Activated CD4-positive, alpha-beta T cell treated with anti-CD3 and anti-CD28 coated beads for 36 hours (primary cell): ENCODE measurements around the gene SLC4A8. TPM values are rescaled to one million over a fixed set of nuclear protein-coding genes. Genes with fewer than 3 reads are reported as not detected.

Experiments used
- ATAC-seq: fragments of 200-7000 bp; cut with Tn5 transposase; one replicate; pipeline ENCODE4 v1.10.0; 2021; ENCODE audit warnings: mild to moderate bottlenecking, moderate library complexity
- CTCF ChIA-PET: fragments of 350-600 bp; sonication (Branson Sonifier 250); formaldehyde crosslinking; loops from one replicate; lab custom pipeline; 2021; ENCODE audit warnings: antibody characterized with exemption; lab: Charles Lee
- POLR2A ChIA-PET: fragments of 350-600 bp; sonication (Branson Sonifier 250); formaldehyde crosslinking; loops from one replicate; lab custom pipeline; 2021; ENCODE audit warnings: antibody characterized with exemption, inconsistent platforms; lab: Charles Lee
- DNase-seq: peaks from one replicate; pipeline ENCODE4 v3.0.0-alpha.2; 2020
- H3K27ac Mint-ChIP-seq: one replicate; pipeline ENCODE4 v1.8.0; 2021; ENCODE audit warnings: mixed read lengths
- H3K27me3 Mint-ChIP-seq: one replicate; pipeline ENCODE4 v1.8.0; 2021; ENCODE audit warnings: mixed read lengths
- H3K36me3 Mint-ChIP-seq: one replicate; pipeline ENCODE4 v1.8.0; 2021; ENCODE audit warnings: low read depth, mixed read lengths
- H3K4me1 Mint-ChIP-seq: one replicate; pipeline ENCODE4 v1.8.0; 2021; ENCODE audit warnings: mixed read lengths
- H3K4me3 Mint-ChIP-seq: one replicate; pipeline ENCODE4 v1.8.0; 2021; ENCODE audit warnings: mild to moderate bottlenecking, moderate library complexity, mixed read lengths
- H3K9me3 Mint-ChIP-seq: one replicate; pipeline ENCODE4 v1.8.0; 2021; ENCODE audit warnings: low read depth, mixed read lengths
- intact Hi-C, 2 experiments: fragments of 100-400 bp; cut with DNase I in 1 of 2; cut with micrococcal nuclease in 1 of 2; formaldehyde crosslinking; loops; one replicate each; pipeline versions ENCODE4 v1.14.2 to v1.15.1; 2022 to 2024; cut with DNase I, micrococcal nuclease
- total RNA-seq, 2 experiments: library from RNA; stranded (reverse); gene quantifications; one replicate each; pipeline ENCODE4 v1.2.3, GENCODE V29; 2021

Gene SLC4A8
- total RNA-seq, 2 experiments from 2014 or later: 1.7 to 2.0 TPM

GRCh38 chr12:51395283-51396230 is 29.1 kb upstream of the SLC4A8 start:
- no peaks in the 10 kb centered on the region for H3K36me3 Mint-ChIP-seq
- POLR2A ChIA-PET: interaction anchor here (0.6 to 0.7 kb wide), 2 partner anchors 144 to 314 kb away, joined by 6 to 16 read pairs; no protein-coding TSS in a partner anchor
- H3K27ac Mint-ChIP-seq: peak overlapping the region; percentile 70
- H3K4me3 Mint-ChIP-seq: peak overlapping the region; percentile 42
- no peaks in the 10 kb centered on the region for H3K9me3 Mint-ChIP-seq
- intact Hi-C loops: loop anchor here in 1 of 2 experiments (10.0 kb wide), 2 partner anchors 429 to 579 kb away; no protein-coding TSS in a partner anchor
- DNase-seq: peak; percentile 63
- peak; percentile 59 for ATAC-seq
- CTCF ChIA-PET: interaction anchor here (0.7 to 2.0 kb wide), 6 partner anchors 9 to 614 kb away, joined by 3 to 10 read pairs (median 4); no protein-coding TSS in a partner anchor
- no peaks in the 10 kb centered on the region for H3K27me3 Mint-ChIP-seq
- H3K4me1 Mint-ChIP-seq: peaks cover 48% of the 10 kb centered on the region

DNA sequence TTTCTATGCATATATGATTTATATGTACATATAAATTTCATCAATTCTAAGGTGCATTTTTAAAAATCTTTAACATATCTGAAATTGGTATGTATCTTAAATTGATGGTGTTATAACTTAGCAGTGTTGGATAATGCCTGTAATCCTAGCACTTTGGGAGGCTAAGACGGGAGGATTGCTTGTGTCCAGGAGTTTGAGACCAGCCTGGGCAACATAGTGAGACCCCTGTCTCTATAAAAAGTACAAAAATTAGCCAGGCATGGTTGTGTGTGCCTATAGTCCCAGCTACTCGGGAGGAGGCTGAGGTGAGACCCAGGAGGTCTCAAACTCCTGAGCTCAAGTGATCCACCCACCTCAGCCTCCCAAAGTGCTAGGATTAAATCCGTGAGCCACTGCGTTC is 27.0 kb upstream of the SLC4A8 start:
- Mint-ChIP-seq H3K27ac (no peak overlapping the region), H3K4me1 (peaks cover 35% of the 10 kb centered on the region), H3K36me3 (no peaks in the 10 kb centered on the region), H3K9me3 (no peaks in the 10 kb centered on the region), H3K4me3 (no peak overlapping the region), H3K27me3 (no peaks in the 10 kb centered on the region)
- POLR2A ChIA-PET: no interaction called here
- ATAC-seq (no peak), DNase-seq (no peak)
- intact Hi-C loops: loop anchor here in 1 of 2 experiments (10.0 kb wide), 2 partner anchors 427 to 577 kb away; no protein-coding TSS in a partner anchor
- CTCF ChIA-PET: interaction anchor here (1.7 kb wide), 1 partner anchor 21 kb away, joined by 5 read pairs; no protein-coding TSS in a partner anchor

DNA sequence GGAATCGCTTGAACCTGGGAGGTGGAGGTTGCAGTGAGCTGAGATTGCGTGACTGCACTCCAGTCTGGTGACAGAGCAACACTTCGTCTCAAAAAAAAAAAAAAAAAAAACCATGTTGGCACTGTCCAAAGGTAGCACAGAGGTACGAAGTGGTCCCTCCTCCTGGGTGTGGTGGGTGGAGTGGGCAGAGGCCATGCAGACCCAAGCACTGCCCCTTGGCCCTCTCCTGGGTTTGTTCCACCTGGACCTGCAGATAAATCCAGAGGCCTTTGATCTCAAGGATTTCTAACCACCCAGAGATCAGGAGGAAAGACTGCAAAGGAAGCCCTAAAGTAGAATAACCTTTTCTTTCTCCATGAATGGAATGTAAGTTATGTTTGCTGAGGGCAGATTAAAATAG is 24.7 kb upstream of the SLC4A8 start:
- Mint-ChIP-seq H3K4me3 (no peak overlapping the region), H3K27ac (no peak overlapping the region), H3K36me3 (no peaks in the 10 kb centered on the region), H3K9me3 (no peaks in the 10 kb centered on the region), H3K4me1 (peaks cover 13% of the 10 kb centered on the region), H3K27me3 (no peaks in the 10 kb centered on the region)
- ChIA-PET CTCF (no interaction called here), POLR2A (no interaction called here)
- no peak for DNase-seq
- no peak for ATAC-seq
- intact Hi-C loops: loop anchor here in 1 of 2 experiments (10.0 kb wide), 2 partner anchors 425 to 575 kb away; no protein-coding TSS in a partner anchor

DNA sequence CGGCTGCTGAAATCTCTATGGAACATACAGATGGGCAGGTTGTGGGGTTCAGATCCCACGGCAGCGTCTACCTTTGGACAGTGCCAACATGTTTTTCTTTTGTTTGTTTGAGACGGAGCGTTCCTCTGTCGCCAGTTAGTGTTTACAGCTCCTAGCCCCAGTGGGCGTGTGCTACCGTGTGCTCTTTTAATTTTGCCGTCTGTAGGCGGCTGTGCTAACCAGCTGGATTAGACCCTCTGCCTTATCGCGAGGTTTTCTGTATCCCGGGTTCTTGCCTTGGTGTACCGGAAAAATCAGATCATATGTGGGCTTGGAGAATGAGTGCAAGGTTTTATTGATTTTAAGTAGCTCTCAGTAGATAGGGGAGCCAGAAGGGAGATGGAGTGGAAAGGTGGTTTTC is 23.6 kb upstream of the SLC4A8 start:
- ATAC-seq (no peak), DNase-seq (no peak)
- intact Hi-C loops: no loop called here
- POLR2A ChIA-PET: no interaction called here
- H3K9me3 Mint-ChIP-seq: no peaks in the 10 kb centered on the region
- peaks cover 2% of the 10 kb centered on the region for H3K4me1 Mint-ChIP-seq
- H3K4me3 Mint-ChIP-seq: no peak overlapping the region
- no peaks in the 10 kb centered on the region for H3K36me3 Mint-ChIP-seq
- H3K27ac Mint-ChIP-seq: no peak overlapping the region
- H3K27me3 Mint-ChIP-seq: no peaks in the 10 kb centered on the region
- CTCF ChIA-PET: interaction anchor here (0.7 to 1.3 kb wide), 2 partner anchors 20 to 189 kb away, joined by 3 to 4 read pairs; no protein-coding TSS in a partner anchor

DNA sequence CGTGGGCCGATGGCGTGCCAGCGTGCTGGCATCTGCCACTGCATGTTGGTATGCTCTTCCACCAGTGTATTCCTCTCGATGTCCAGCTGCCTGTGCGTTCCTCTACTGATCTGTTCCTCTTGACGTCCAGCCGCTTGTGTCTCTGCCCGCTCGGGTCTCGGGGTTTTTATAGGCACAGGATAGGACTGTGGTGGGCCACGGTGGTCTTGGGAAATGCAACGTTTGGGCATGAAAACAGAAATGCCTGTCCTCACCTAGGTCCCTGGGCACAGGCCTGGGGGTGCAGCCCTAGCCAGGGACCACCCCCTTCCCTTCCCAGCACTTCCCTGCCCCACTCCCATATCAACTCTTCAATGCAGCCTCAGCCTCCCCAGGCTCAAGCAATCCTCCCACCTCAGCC is 23.1 kb upstream of the SLC4A8 start:
- CTCF ChIA-PET: interaction anchor here (0.6 to 1.6 kb wide), 4 partner anchors 19 to 267 kb away, joined by 3 to 4 read pairs (median 3); no protein-coding TSS in a partner anchor
- intact Hi-C loops: no loop called here
- Mint-ChIP-seq H3K27me3 (no peaks in the 10 kb centered on the region), H3K4me3 (no peak overlapping the region), H3K9me3 (no peaks in the 10 kb centered on the region), H3K4me1 (no peaks in the 10 kb centered on the region), H3K27ac (no peak overlapping the region), H3K36me3 (no peaks in the 10 kb centered on the region)
- no peak for ATAC-seq
- POLR2A ChIA-PET: no interaction called here
- no peak for DNase-seq

DNA sequence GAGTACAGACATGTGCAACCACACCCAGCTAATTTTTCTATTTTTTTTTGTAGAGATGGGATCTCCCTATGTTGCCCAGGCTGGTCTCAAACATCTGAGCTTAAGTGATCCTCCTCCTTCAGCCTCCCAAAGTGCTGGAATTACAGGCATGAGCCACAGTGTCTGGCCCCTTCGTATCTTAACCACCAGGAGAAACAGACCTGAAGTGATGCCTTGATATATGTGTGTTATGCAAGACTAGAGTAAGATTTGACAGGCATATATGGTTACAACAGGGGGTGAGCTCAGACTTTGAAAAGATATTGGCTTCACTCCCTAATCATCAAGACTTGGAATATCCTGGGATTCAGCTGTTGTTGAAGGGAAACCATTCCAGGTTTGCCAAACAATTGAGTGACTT is 22.7 kb upstream of the SLC4A8 start:
- DNase-seq (no peak), ATAC-seq (no peak)
- H3K4me1 Mint-ChIP-seq: no peaks in the 10 kb centered on the region
- POLR2A ChIA-PET: no interaction called here
- no peak overlapping the region for H3K4me3 Mint-ChIP-seq
- no peaks in the 10 kb centered on the region for H3K36me3 Mint-ChIP-seq
- CTCF ChIA-PET: interaction anchor here (0.6 to 1.6 kb wide), 3 partner anchors 19 to 268 kb away, joined by 3 to 4 read pairs (median 3); no protein-coding TSS in a partner anchor
- no peak overlapping the region for H3K27ac Mint-ChIP-seq
- intact Hi-C loops: no loop called here
- no peaks in the 10 kb centered on the region for H3K27me3 Mint-ChIP-seq
- H3K9me3 Mint-ChIP-seq: no peaks in the 10 kb centered on the region

GRCh38 chr12:51403159-51403558 is 21.5 kb upstream of the SLC4A8 start:
- DNase-seq: no peak
- H3K4me1 Mint-ChIP-seq: no peaks in the 10 kb centered on the region
- POLR2A ChIA-PET: no interaction called here
- H3K27me3 Mint-ChIP-seq: no peaks in the 10 kb centered on the region
- H3K4me3 Mint-ChIP-seq: no peak overlapping the region
- CTCF ChIA-PET: interaction anchor here (0.6 to 1.2 kb wide), 2 partner anchors 15 to 1603 kb away, joined by 3 to 4 read pairs; partner anchors contain the start of gene EIF4B
- no peak overlapping the region for H3K27ac Mint-ChIP-seq
- intact Hi-C loops: no loop called here
- H3K36me3 Mint-ChIP-seq: no peaks in the 10 kb centered on the region
- peak; percentile 33 for ATAC-seq
- no peaks in the 10 kb centered on the region for H3K9me3 Mint-ChIP-seq

DNA sequence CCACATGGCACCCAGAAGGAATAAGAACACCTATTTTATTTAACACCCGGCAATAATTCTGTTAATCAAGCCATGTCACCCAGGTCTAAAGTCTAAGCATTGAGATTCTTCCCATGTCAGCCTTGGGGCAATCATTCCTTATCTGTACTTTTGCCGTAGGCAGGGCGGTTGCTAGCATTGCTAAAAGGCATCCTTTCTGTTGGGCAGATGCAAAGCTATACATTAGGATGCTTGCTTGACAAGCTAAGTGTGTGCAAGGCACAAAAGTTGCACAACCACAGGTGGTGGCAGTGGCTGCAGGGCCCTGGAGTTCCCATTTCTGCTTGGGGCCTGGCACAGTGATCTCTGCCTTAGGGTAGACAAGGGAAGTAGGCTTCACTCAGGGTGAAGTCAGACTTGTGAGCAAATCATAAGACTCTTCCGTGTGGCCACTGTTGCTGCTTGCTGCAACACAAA is 20.9 kb upstream of the SLC4A8 start:
- ChIA-PET POLR2A (no interaction called here), CTCF (interaction anchor here (0.6 to 1.2 kb wide), 3 partner anchors 8 to 127 kb away, joined by 3 to 4 read pairs (median 3); no protein-coding TSS in a partner anchor)
- Mint-ChIP-seq H3K4me1 (no peaks in the 10 kb centered on the region), H3K9me3 (no peaks in the 10 kb centered on the region), H3K4me3 (no peak overlapping the region), H3K36me3 (no peaks in the 10 kb centered on the region), H3K27me3 (no peaks in the 10 kb centered on the region), H3K27ac (no peak overlapping the region)
- DNase-seq (no peak), ATAC-seq (no peak)
- intact Hi-C loops: no loop called here

- no peak overlapping the region for H3K27ac Mint-ChIP-seq
- H3K27me3 Mint-ChIP-seq: no peaks in the 10 kb centered on the region
- no peaks in the 10 kb centered on the region for H3K9me3 Mint-ChIP-seq
- H3K36me3 Mint-ChIP-seq: no peaks in the 10 kb centered on the region
- ATAC-seq: no peak
- no peak for DNase-seq
- H3K4me3 Mint-ChIP-seq: no peak overlapping the region
- POLR2A ChIA-PET: no interaction called here
- intact Hi-C loops: no loop called here
- CTCF ChIA-PET: interaction anchor here (1.2 kb wide), 1 partner anchor 9 kb away, joined by 3 read pairs; no protein-coding TSS in a partner anchor
- no peaks in the 10 kb centered on the region for H3K4me1 Mint-ChIP-seq
Observed at GRCh38 chr12:51404627-51405026, 20.0 kb upstream of the SLC4A8 start.

DNA sequence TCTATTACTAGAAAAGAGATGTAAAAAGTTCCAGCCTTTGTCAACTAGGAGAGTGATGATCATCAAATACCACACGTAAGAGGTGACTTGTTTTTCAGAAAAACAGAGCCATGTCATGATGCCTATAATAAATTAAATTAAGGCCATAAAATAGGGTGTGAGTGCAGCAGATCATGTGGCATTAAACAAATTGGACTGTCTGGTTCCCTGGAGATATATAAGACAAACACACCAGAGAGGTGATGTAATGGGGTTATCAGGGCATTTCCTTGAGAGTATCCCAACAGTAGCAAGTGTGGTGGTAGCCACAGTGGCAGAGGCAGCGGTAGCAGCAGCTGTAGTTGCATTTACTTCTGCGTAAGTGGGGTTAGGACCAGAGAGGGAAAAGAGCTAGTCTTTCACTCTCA is 18.8 kb upstream of the SLC4A8 start:
- Mint-ChIP-seq H3K4me3 (no peak overlapping the region), H3K4me1 (no peaks in the 10 kb centered on the region), H3K27me3 (no peaks in the 10 kb centered on the region), H3K9me3 (no peaks in the 10 kb centered on the region), H3K36me3 (no peaks in the 10 kb centered on the region), H3K27ac (no peak overlapping the region)
- CTCF ChIA-PET: interaction anchor here (0.6 to 0.9 kb wide), 3 partner anchors 12 to 127 kb away, joined by 3 to 5 read pairs (median 3); no protein-coding TSS in a partner anchor
- ATAC-seq: no peak
- intact Hi-C loops: no loop called here
- DNase-seq: no peak
- POLR2A ChIA-PET: no interaction called here

- no peak for ATAC-seq
- Mint-ChIP-seq H3K27me3 (no peaks in the 10 kb centered on the region), H3K4me1 (no peaks in the 10 kb centered on the region), H3K36me3 (no peaks in the 10 kb centered on the region), H3K4me3 (no peak overlapping the region), H3K9me3 (no peaks in the 10 kb centered on the region), H3K27ac (no peak overlapping the region)
- CTCF ChIA-PET: no interaction called here
- POLR2A ChIA-PET: no interaction called here
- no peak for DNase-seq
- intact Hi-C loops: no loop called here
Observed at GRCh38 chr12:51406290-51406689, 18.3 kb upstream of the SLC4A8 start.
